WTC11 (cell line): Measurements from ENCODE around the gene MIER2. TPM values are rescaled to one million over a fixed set of nuclear protein-coding genes. Genes with fewer than 3 reads are reported as not detected.

Experiments used
- ATAC-seq: fragments of 200-7000 bp; cut with Tn5 transposase; 2 replicates; pipeline ENCODE4 v1.10.0; 2021; ENCODE audit warnings: mild to moderate bottlenecking, moderate library complexity
- CTCF ChIA-PET: fragments of 300-600 bp; sonication (Branson Sonifier 250); formaldehyde crosslinking; loops from one replicate; lab custom pipeline; 2021; ENCODE audit warnings: antibody characterized with exemption; lab: Charles Lee
- POLR2A ChIA-PET: fragments of 350-600 bp; sonication (Branson Sonifier 250); formaldehyde crosslinking; loops from one replicate; lab custom pipeline; 2021; ENCODE audit warnings: antibody characterized with exemption; lab: Charles Lee
- DNase-seq: peaks from one replicate; pipeline ENCODE4 v3.0.0; 2021; ENCODE audit warnings: low spot score
- H3K27ac Mint-ChIP-seq: 2 replicates; pipeline ENCODE4 v1.8.0; 2021; ENCODE audit warnings: mixed read lengths
- H3K27me3 Mint-ChIP-seq: 2 replicates; pipeline ENCODE4 v1.8.0; 2021; ENCODE audit warnings: low read depth, mild to moderate bottlenecking, moderate library complexity, mixed read lengths
- H3K36me3 Mint-ChIP-seq: 2 replicates; pipeline ENCODE4 v1.8.0; 2021; ENCODE audit warnings: mixed read lengths
- H3K4me1 Mint-ChIP-seq: 2 replicates; pipeline ENCODE4 v1.8.0; 2022; ENCODE audit warnings: mixed read lengths
- H3K4me3 Mint-ChIP-seq: 2 replicates; pipeline ENCODE4 v1.8.0; 2021; ENCODE audit warnings: mild to moderate bottlenecking, moderate library complexity, mixed read lengths
- H3K9me3 Mint-ChIP-seq: 2 replicates; pipeline ENCODE4 v1.8.0; 2021; ENCODE audit warnings: mixed read lengths
- HMGA2 ChIP-seq: fragments of 250-450 bp; sonication (Bioruptor Pico); IDR thresholded peaks from 2 replicates; pipeline ENCODE4 v1.4.0; 2021; ENCODE audit warnings: mild to moderate bottlenecking, moderate library complexity
- JAZF1 ChIP-seq: fragments of 250-450 bp; sonication (Bioruptor Pico); IDR thresholded peaks from 2 replicates; pipeline ENCODE4 v1.9.0; 2021; ENCODE audit warnings: moderate library complexity, mild to moderate bottlenecking, inconsistent platforms
- JUN ChIP-seq: sonication (generic); formaldehyde crosslinking; IDR thresholded peaks from 2 replicates; pipeline ENCODE4 v1.8.0; 2023; ENCODE audit warnings: mild to moderate bottlenecking, missing genetic modification reagents
- KAT7 ChIP-seq: sonication (generic); formaldehyde crosslinking; IDR thresholded peaks from 2 replicates; pipeline ENCODE4 v1.8.1; 2023; ENCODE audit warnings: missing genetic modification reagents, mild to moderate bottlenecking, borderline replicate concordance
- PREB ChIP-seq: sonication (generic); formaldehyde crosslinking; IDR thresholded peaks from 2 replicates; pipeline ENCODE4 v1.8.1; 2022; ENCODE audit warnings: mild to moderate bottlenecking, missing genetic modification reagents, moderate library complexity, borderline replicate concordance
- SMAD3 ChIP-seq: sonication (generic); formaldehyde crosslinking; IDR thresholded peaks from 2 replicates; pipeline ENCODE4 v1.8.0; 2022; ENCODE audit warnings: missing genetic modification reagents, mild to moderate bottlenecking, borderline replicate concordance
- SMAD4 ChIP-seq: sonication (generic); formaldehyde crosslinking; IDR thresholded peaks from 2 replicates; pipeline ENCODE4 v1.8.0; 2022; ENCODE audit warnings: mild to moderate bottlenecking, missing genetic modification reagents
- SOX15 ChIP-seq: fragments of 250-450 bp; sonication (Bioruptor Pico); IDR thresholded peaks from 2 replicates; pipeline ENCODE4 v1.9.0; 2021; ENCODE audit warnings: mild to moderate bottlenecking
- TEAD1 ChIP-seq: sonication (generic); formaldehyde crosslinking; IDR thresholded peaks from 2 replicates; pipeline ENCODE4 v1.8.0; 2022; ENCODE audit warnings: mild to moderate bottlenecking, missing genetic modification reagents
- ZNF138 ChIP-seq: sonication (generic); formaldehyde crosslinking; conservative IDR thresholded peaks from 2 replicates; pipeline ENCODE4 v1.8.1; 2022; ENCODE audit warnings: mild to moderate bottlenecking, moderate library complexity, missing genetic modification reagents
- ZNF317 ChIP-seq: sonication (generic); formaldehyde crosslinking; IDR thresholded peaks from 2 replicates; pipeline ENCODE4 v1.8.1; 2023; ENCODE audit warnings: low read depth, mild to moderate bottlenecking, moderate library complexity, missing genetic modification reagents, borderline replicate concordance
- ZNF396 ChIP-seq: fragments of 250-450 bp; sonication (Bioruptor Pico); IDR thresholded peaks from 2 replicates; pipeline ENCODE4 v1.8.0; 2021; ENCODE audit warnings: mild to moderate bottlenecking, moderate library complexity, borderline replicate concordance
- ZNF416 ChIP-seq: fragments of 250-450 bp; sonication (Bioruptor Pico); IDR thresholded peaks from 2 replicates; pipeline ENCODE4 v1.9.0; 2021; ENCODE audit warnings: mild to moderate bottlenecking, inconsistent platforms
- ZNF512 ChIP-seq: sonication (generic); formaldehyde crosslinking; IDR thresholded peaks from 2 replicates; pipeline ENCODE4 v1.8.1; 2022; ENCODE audit warnings: missing genetic modification reagents, borderline replicate concordance
- ZNF532 ChIP-seq: fragments of 250-450 bp; sonication (Bioruptor Pico); IDR thresholded peaks from 2 replicates; pipeline ENCODE4 v1.9.0; 2021; ENCODE audit warnings: mild to moderate bottlenecking, borderline replicate concordance
- total RNA-seq: library from RNA; stranded (reverse); gene quantifications from 3 replicates; pipeline ENCODE4 v1.2.3, GENCODE V29; 2021
- TF ChIP-seq, protein P1 (sequence below): sonication (generic); formaldehyde crosslinking; conservative IDR thresholded peaks from 2 replicates; pipeline ENCODE4 v1.8.1; 2022; ENCODE audit warnings: mild to moderate bottlenecking, missing genetic modification reagents

Gene MIER2
- total RNA-seq, 1 experiment from 2014 or later = 56.3 TPM

GRCh38 chr19:374886-375235, 30.3 kb upstream of the MIER2 start (continued):
- TF ChIP-seq, protein P1, sequence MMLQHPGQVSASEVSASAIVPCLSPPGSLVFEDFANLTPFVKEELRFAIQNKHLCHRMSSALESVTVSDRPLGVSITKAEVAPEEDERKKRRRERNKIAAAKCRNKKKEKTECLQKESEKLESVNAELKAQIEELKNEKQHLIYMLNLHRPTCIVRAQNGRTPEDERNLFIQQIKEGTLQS (CRISPR knock-in tag) = no peak

DNA sequence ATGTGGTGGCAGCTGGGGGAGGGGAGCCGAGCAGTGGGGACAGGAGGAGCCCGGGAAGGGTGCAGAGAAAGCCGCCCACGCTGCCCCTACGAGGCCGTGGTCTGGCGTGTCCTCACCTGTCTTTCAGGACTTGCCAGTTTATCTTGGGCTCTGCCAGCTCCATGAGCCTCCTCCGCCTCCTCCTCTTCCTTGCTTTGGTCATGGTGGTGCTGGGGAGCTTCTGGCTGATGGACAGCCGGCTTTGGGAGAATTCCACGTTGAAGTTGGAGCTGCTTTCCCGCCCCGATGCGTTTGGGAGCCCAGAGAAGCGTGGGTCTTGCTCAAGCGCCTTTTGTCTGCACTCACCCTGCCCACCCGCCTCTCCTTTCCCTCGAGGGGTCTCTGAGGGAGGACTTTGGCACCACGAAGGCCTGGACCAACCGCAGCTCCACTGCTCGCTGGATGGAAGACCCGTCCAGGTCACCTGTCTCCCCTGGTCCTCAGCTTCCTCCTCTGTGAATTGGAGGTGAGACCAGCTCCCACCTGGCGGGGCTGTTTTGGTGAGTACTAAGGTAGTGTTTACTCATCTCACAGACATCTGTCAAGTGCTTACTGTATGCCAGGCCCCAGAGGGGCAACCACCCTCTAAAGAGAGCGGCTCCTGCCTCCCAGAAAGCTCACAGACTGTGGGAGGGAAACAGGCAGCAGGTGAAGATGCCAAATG, 29.7 kb upstream of the MIER2 start:
- no peaks in the 10 kb centered on the region for H3K36me3 Mint-ChIP-seq
- H3K4me1 Mint-ChIP-seq = no peaks in the 10 kb centered on the region; the same call in 1 of the 2 replicates
- ATAC-seq (no peak), DNase-seq (no peak)
- ChIA-PET POLR2A (no interaction called here), CTCF (interaction anchor here (0.5 to 1.7 kb wide), 4 partner anchors 10 to 136 kb away, joined by 3 to 5 read pairs (median 4); no protein-coding TSS in a partner anchor)
- peaks cover 3% of the 10 kb centered on the region; the same call in 1 of the 2 replicates for H3K27me3 Mint-ChIP-seq
- H3K4me3 Mint-ChIP-seq = no peak overlapping the region
- H3K27ac Mint-ChIP-seq = no peak overlapping the region
- TF ChIP-seq ZNF138 (CRISPR knock-in tag) = no peak
- TF ChIP-seq ZNF416 (CRISPR knock-in tag) = no peak
- no peak for TF ChIP-seq KAT7 (CRISPR knock-in tag)
- TF ChIP-seq JAZF1 (CRISPR knock-in tag) = no peak
- no peak for TF ChIP-seq ZNF512 (CRISPR knock-in tag)
- no peak for TF ChIP-seq ZNF396 (CRISPR knock-in tag)
- no peaks in the 10 kb centered on the region for H3K9me3 Mint-ChIP-seq

DNA sequence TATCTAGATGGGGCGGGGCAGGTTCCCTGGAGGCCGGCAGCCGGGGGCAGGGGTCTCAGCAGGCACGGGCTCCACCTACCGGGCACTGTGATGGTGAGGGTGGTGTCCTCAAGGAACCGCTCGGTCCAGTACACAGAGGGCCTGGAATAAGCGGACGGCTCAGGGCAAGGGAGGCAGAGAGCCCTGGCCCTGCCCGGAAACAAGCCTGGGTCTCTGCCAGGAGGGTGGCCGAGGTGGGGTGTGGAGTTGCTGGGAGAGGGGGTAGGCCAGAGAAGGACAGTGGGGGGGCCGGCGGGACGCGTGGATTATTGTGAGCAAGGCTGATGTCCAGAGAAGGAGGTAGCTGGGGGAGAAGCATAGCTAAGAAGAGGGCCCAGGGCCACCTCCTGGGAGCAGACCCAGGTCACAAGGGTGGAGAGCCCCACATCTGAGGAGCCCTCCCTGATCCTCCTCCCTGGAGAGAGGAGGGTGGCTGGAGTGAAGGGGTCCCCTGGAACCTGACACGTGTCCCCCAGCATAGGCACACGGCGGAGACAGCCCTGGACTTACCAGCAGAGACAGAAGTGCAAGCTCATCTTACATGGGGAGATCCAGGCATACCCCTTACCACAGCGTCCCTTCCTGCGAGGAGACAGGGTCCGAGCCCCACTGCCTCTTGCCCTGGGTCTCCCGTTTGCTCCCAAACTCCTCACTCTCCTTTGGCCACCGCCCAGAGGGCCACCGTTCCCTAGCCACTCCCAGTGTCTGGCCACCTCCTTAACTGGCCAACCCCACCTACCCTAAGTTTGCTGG, 29.0 kb upstream of the MIER2 start:
- no peak for TF ChIP-seq JAZF1 (CRISPR knock-in tag)
- TF ChIP-seq SMAD4 (CRISPR knock-in tag) = no peak
- no peak for TF ChIP-seq ZNF512 (CRISPR knock-in tag)
- no peak for TF ChIP-seq TEAD1 (CRISPR knock-in tag)
- no peak for TF ChIP-seq ZNF317 (CRISPR knock-in tag)
- no peak for TF ChIP-seq JUN (CRISPR knock-in tag)
- no peak for TF ChIP-seq PREB (CRISPR knock-in tag)
- TF ChIP-seq SMAD3 (CRISPR knock-in tag) = no peak
- TF ChIP-seq SOX15 = no peak
- TF ChIP-seq ZNF532 = no peak
- no peak for TF ChIP-seq HMGA2 (CRISPR knock-in tag)
- Mint-ChIP-seq H3K4me3 (no peak overlapping the region), H3K9me3 (no peaks in the 10 kb centered on the region), H3K27me3 (no peaks in the 10 kb centered on the region; the same call in 1 of the 2 replicates), H3K4me1 (no peaks in the 10 kb centered on the region; the same call in 1 of the 2 replicates), H3K36me3 (no peaks in the 10 kb centered on the region), H3K27ac (no peak overlapping the region)
- ATAC-seq = no peak
- ChIA-PET POLR2A (no interaction called here), CTCF (interaction anchor here (0.5 to 1.7 kb wide), 4 partner anchors 10 to 137 kb away, joined by 3 to 5 read pairs (median 4); no protein-coding TSS in a partner anchor)
- DNase-seq = no peak
